Measurements from ENCODE around the gene CHRNA4.

The CHRNA4 gene

GRCh38 chr20:63369024-63369530 is 7.9 kb upstream of the CHRNA4 start:
- no peaks in the 10 kb centered on the region for H3K27me3 ChIP-seq (ENCODE audit: insufficient read depth, low read length, poor library complexity, severe bottlenecking)

GRCh38 chr20:63368151-63368550 is 7.0 kb upstream of the CHRNA4 start:
- Histone ChIP-seq H3K27me3 (ENCODE audit: insufficient read depth, low read length, poor library complexity, severe bottlenecking) (no peaks in the 10 kb centered on the region), H3K79me2 (ENCODE audit: insufficient read depth, low read length) (no peaks in the 10 kb centered on the region), H3K4me1 (ENCODE audit: insufficient read depth, low read length, poor library complexity, severe bottlenecking) (no peaks in the 10 kb centered on the region), H3K9me2 (replicated peaks; ENCODE audit: low read depth, low read length) (no peaks in the 10 kb centered on the region), H3F3A (ENCODE audit: low read depth) (no peaks in the 10 kb centered on the region), H3K9me3 (ENCODE audit: insufficient read depth, low read depth, low read length) (no peaks in the 10 kb centered on the region), H3K9ac (ENCODE audit: low read depth, low read length, poor library complexity, severe bottlenecking) (no peak overlapping the region), H3K4me2 (ENCODE audit: low read depth, low read length, poor library complexity, severe bottlenecking) (no peak overlapping the region), H3K4me3 (ENCODE audit: low read length, poor library complexity, severe bottlenecking) (no peak overlapping the region), H3K36me3 (ENCODE audit: insufficient read depth, low read length) (no peaks in the 10 kb centered on the region), H2AFZ (ENCODE audit: low read length) (no peak overlapping the region), H4K20me1 (ENCODE audit: insufficient read depth, low read length, poor library complexity, severe bottlenecking) (no peaks in the 10 kb centered on the region)
- TF ChIP-seq CTCF (conservative IDR thresholded peaks at IDR 0.05; ENCODE audit: low read length) (no peak), EZH2phosphoT487 (IDR thresholded peaks at IDR 0.05; ENCODE audit: borderline replicate concordance) (no peak)

More at GRCh38 chr20:63369024-63369530, 7.9 kb upstream of the CHRNA4 start:
- Histone ChIP-seq H3K4me1 (ENCODE audit: insufficient read depth, low read length, poor library complexity, severe bottlenecking) (no peaks in the 10 kb centered on the region), H3K4me2 (ENCODE audit: low read depth, low read length, poor library complexity, severe bottlenecking) (no peak overlapping the region), H2AFZ (ENCODE audit: low read length) (no peak overlapping the region), H3K9ac (ENCODE audit: low read depth, low read length, poor library complexity, severe bottlenecking) (no peak overlapping the region), H3K36me3 (ENCODE audit: insufficient read depth, low read length) (no peaks in the 10 kb centered on the region), H3F3A (ENCODE audit: low read depth) (no peaks in the 10 kb centered on the region), H3K4me3 (ENCODE audit: low read length, poor library complexity, severe bottlenecking) (no peak overlapping the region), H3K9me3 (ENCODE audit: insufficient read depth, low read depth, low read length) (no peaks in the 10 kb centered on the region), H3K79me2 (ENCODE audit: insufficient read depth, low read length) (no peaks in the 10 kb centered on the region), H3K9me2 (replicated peaks; ENCODE audit: low read depth, low read length) (no peaks in the 10 kb centered on the region), H4K20me1 (ENCODE audit: insufficient read depth, low read length, poor library complexity, severe bottlenecking) (no peaks in the 10 kb centered on the region)
- no peak for TF ChIP-seq CTCF (conservative IDR thresholded peaks at IDR 0.05; ENCODE audit: low read length)
- no peak for TF ChIP-seq EZH2phosphoT487 (IDR thresholded peaks at IDR 0.05; ENCODE audit: borderline replicate concordance)

- no peaks in the 10 kb centered on the region for H4K20me1 ChIP-seq (ENCODE audit: insufficient read depth, low read length, poor library complexity, severe bottlenecking)
- H3K36me3 ChIP-seq (ENCODE audit: insufficient read depth, low read length), result no peaks in the 10 kb centered on the region
- no peaks in the 10 kb centered on the region for H3K79me2 ChIP-seq (ENCODE audit: insufficient read depth, low read length)
- no peaks in the 10 kb centered on the region for H3K4me1 ChIP-seq (ENCODE audit: insufficient read depth, low read length, poor library complexity, severe bottlenecking)
- no peak overlapping the region for H3K9ac ChIP-seq (ENCODE audit: low read depth, low read length, poor library complexity, severe bottlenecking)
- H3K9me3 ChIP-seq (ENCODE audit: insufficient read depth, low read depth, low read length), result no peaks in the 10 kb centered on the region
- H2AFZ ChIP-seq (ENCODE audit: low read length), result no peak overlapping the region
- H3K4me3 ChIP-seq (ENCODE audit: low read length, poor library complexity, severe bottlenecking), result no peak overlapping the region
- H3K27me3 ChIP-seq (ENCODE audit: insufficient read depth, low read length, poor library complexity, severe bottlenecking), result no peaks in the 10 kb centered on the region
- no peak for TF ChIP-seq EZH2phosphoT487 (IDR thresholded peaks at IDR 0.05; ENCODE audit: borderline replicate concordance)
- H3K9me2 ChIP-seq (replicated peaks; ENCODE audit: low read depth, low read length), result no peaks in the 10 kb centered on the region
- no peaks in the 10 kb centered on the region for H3F3A ChIP-seq (ENCODE audit: low read depth)
- H3K4me2 ChIP-seq (ENCODE audit: low read depth, low read length, poor library complexity, severe bottlenecking), result no peak overlapping the region
Observed at GRCh38 chr20:63367446-63368055, 6.4 kb upstream of the CHRNA4 start.

All from Loucy (cell line).